Measurements from ENCODE around the gene HLA-A. TPM values are rescaled to one million over a fixed set of nuclear protein-coding genes. Genes with fewer than 3 reads are reported as not detected.

The HLA-A gene
- total RNA-seq, 2 donors from 2014 or later, result 1,960 to 2,242 TPM

DNA sequence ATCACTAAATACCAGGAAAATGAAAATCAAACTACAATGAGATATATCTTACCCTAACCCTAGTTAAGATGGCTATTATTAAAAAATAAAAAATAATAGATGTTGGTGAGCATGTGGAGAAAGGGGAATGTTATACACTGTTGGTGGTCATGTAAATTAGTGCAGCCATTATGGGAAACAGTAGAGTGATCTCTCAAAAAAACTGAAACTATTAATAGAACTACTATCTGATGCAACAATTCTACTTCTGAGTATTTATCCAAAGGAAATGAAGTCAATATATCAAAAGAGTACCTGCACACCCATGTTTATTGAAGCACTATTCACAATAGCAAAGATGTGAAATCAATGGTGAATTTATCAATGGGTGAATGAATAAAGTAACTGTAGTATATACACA lies 48.6 kb downstream of the HLA-A start:
- H3K36me3 Mint-ChIP-seq (ENCODE audit: low read depth), result peaks cover 3% of the 10 kb centered on the region
- H3K4me3 Mint-ChIP-seq, result no peak overlapping the region
- H3K27ac Mint-ChIP-seq, result no peak overlapping the region
- H3K9me3 ChIP-seq (ENCODE audit: control insufficient read depth, low read length, poor library complexity, severe bottlenecking), result no peaks in the 10 kb centered on the region
- ATAC-seq (no peak), DNase-seq (no peak)
- H3K4me1 Mint-ChIP-seq, result peaks cover 4% of the 10 kb centered on the region
- H3K27me3 Mint-ChIP-seq, result peaks cover 33% of the 10 kb centered on the region

- H3K36me3 Mint-ChIP-seq (ENCODE audit: low read depth), result peaks cover 3% of the 10 kb centered on the region
- peaks cover 4% of the 10 kb centered on the region for H3K4me1 Mint-ChIP-seq
- H3K27ac Mint-ChIP-seq, result no peak overlapping the region
- H3K4me3 Mint-ChIP-seq, result no peak overlapping the region
- no peak for ATAC-seq
- H3K9me3 ChIP-seq (ENCODE audit: control insufficient read depth, low read length, poor library complexity, severe bottlenecking), result no peaks in the 10 kb centered on the region
- DNase-seq, result no peak
- H3K27me3 Mint-ChIP-seq, result peaks cover 51% of the 10 kb centered on the region
Observed at GRCh38 chr6:29992807-29993206, 50.5 kb downstream of the HLA-A start.

- ATAC-seq (no peak), DNase-seq (no peak)
- H3K36me3 Mint-ChIP-seq (ENCODE audit: low read depth), result no peaks in the 10 kb centered on the region
- peaks cover 41% of the 10 kb centered on the region for H3K27me3 Mint-ChIP-seq
- H3K27ac Mint-ChIP-seq, result no peak overlapping the region
- H3K9me3 ChIP-seq (ENCODE audit: control insufficient read depth, low read length, poor library complexity, severe bottlenecking), result no peaks in the 10 kb centered on the region
- no peak overlapping the region for H3K4me3 Mint-ChIP-seq
- H3K4me1 Mint-ChIP-seq, result peaks cover 2% of the 10 kb centered on the region
Observed at GRCh38 chr6:29994826-29995225, 52.5 kb downstream of the HLA-A start.

DNA sequence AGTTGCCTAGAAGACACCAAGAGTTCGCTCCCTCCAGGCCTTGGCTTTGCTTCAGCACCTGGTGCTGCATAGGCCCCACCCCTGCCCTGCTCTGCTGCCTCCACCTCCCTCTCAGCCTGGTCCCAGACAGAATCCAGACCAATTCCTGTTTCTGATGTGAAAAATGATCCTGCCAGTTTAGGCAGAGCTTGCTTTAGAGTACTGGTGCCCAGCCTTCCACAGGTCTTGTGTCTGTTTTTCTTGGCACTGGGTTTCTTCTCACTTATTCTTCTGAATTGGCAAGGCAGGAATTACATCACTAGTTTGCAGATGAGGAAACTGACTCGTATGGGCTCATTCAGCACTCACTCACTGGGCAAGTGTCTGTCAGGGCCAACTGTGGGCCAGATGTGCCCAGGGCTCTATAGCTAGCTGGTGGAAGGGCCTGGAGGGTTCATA lies 53.0 kb downstream of the HLA-A start:
- ATAC-seq (no peak), DNase-seq (no peak)
- H3K27me3 Mint-ChIP-seq, result peaks cover 40% of the 10 kb centered on the region
- H3K4me1 Mint-ChIP-seq, result peaks cover 5% of the 10 kb centered on the region
- no peak overlapping the region for H3K4me3 Mint-ChIP-seq
- no peak overlapping the region for H3K27ac Mint-ChIP-seq
- no peaks in the 10 kb centered on the region for H3K36me3 Mint-ChIP-seq (ENCODE audit: low read depth)
- no peaks in the 10 kb centered on the region for H3K9me3 ChIP-seq (ENCODE audit: control insufficient read depth, low read length, poor library complexity, severe bottlenecking)

Other genes starting within 250 kb of the HLA-A start
- 100 to 1,000 TPM; 629 to 717 TPM for gene HLA-F, start 219.1 kb upstream of the HLA-A start, total RNA-seq
- under 1 TPM in 1 of 2 donors, not detected in 1; 0.85 TPM for gene HLA-G, start 114.7 kb upstream of the HLA-A start, total RNA-seq
- 10 to 100 TPM; 28.9 to 31.7 TPM for gene POLR1H, start 118.7 kb downstream of the HLA-A start, total RNA-seq
- gene PPP1R11, start 124.7 kb downstream of the HLA-A start, total RNA-seq, result 10 to 100 TPM; 52.1 to 52.4 TPM
- not detected for gene RNF39, start 133.2 kb downstream of the HLA-A start, total RNA-seq
- gene TRIM31, start 170.6 kb downstream of the HLA-A start, total RNA-seq, result not detected
- gene TRIM40, start 193.6 kb downstream of the HLA-A start, total RNA-seq, result 1 to 10 TPM in 1 of 2 donors, under 1 TPM in 1; 0.22 to 3.5 TPM
- under 1 TPM in 1 of 2 donors, not detected in 1; 0.37 TPM for gene TRIM10, start 218.7 kb downstream of the HLA-A start, total RNA-seq
- not detected for gene TRIM15, start 221.0 kb downstream of the HLA-A start, total RNA-seq

Data from T-helper 17 cell (primary cell).